ENCODE data around the gene TNP1. TPM values are rescaled to one million over a fixed set of nuclear protein-coding genes. Genes with fewer than 3 reads are reported as not detected.

Gene TNP1
- total and polyA plus RNA-seq, 2 donors from 2014 or later = not detected

- TF ChIP-seq CTCF (IDR thresholded peaks at IDR 0.05; ENCODE audit: borderline replicate concordance, extremely low read depth, insufficient read depth) = no peak
- no peaks in the 10 kb centered on the region for H3K27me3 ChIP-seq (ENCODE audit: control insufficient read depth, insufficient read depth, low read length)
- intact Hi-C loops (cut with DNase I) = no loop called here
These were observed 4.8 kb downstream of the TNP1 start for GRCh38 chr2:216855079-216855478.

GRCh38 chr2:216851486-216852090 lies 8.3 kb downstream of the TNP1 start:
- H3K4me3 ChIP-seq (ENCODE audit: low read length in 3 of 3) = no peak overlapping the region
- no peaks in the 10 kb centered on the region for H3K36me3 ChIP-seq (ENCODE audit: control insufficient read depth in 2 of 3, insufficient read depth in 3 of 3, low read length in 3 of 3)
- intact Hi-C loops (cut with DNase I) = no loop called here
- FAIRE-seq (no peak), DNase-seq (no peak)
- TF ChIP-seq CTCF (IDR thresholded peaks at IDR 0.05; ENCODE audit: borderline replicate concordance, extremely low read depth, insufficient read depth) = no peak
- H3K4me1 ChIP-seq (ENCODE audit: control insufficient read depth in 2 of 3, insufficient read depth in 2 of 3, low read depth in 1 of 3, low read length in 3 of 3) = no peaks in the 10 kb centered on the region
- H3K27me3 ChIP-seq (ENCODE audit: control insufficient read depth, insufficient read depth, low read length) = no peaks in the 10 kb centered on the region
- H3K27ac ChIP-seq (ENCODE audit: low read depth in 2 of 2, low read length in 2 of 2) = no peak overlapping the region
- H3K9me3 ChIP-seq (ENCODE audit: control insufficient read depth in 2 of 3, insufficient read depth in 1 of 3, low read length in 3 of 3) = no peaks in the 10 kb centered on the region
- H3K9ac ChIP-seq (ENCODE audit: low read length in 3 of 3) = no peak overlapping the region

More at GRCh38 chr2:216855079-216855478, 4.8 kb downstream of the TNP1 start:
- no peak overlapping the region for H3K4me3 ChIP-seq (ENCODE audit: low read length in 3 of 3)
- H3K4me1 ChIP-seq (ENCODE audit: control insufficient read depth in 2 of 3, insufficient read depth in 2 of 3, low read depth in 1 of 3, low read length in 3 of 3) = peaks cover 0 to 2% (median 0%) of the 10 kb centered on the region in 3 donors
- no peak overlapping the region for H3K9ac ChIP-seq (ENCODE audit: low read length in 3 of 3)
- DNase-seq = no peak
- no peak overlapping the region for H3K27ac ChIP-seq (ENCODE audit: low read depth in 2 of 2, low read length in 2 of 2)
- H3K9me3 ChIP-seq (ENCODE audit: control insufficient read depth in 2 of 3, insufficient read depth in 1 of 3, low read length in 3 of 3) = no peaks in the 10 kb centered on the region
- no peaks in the 10 kb centered on the region for H3K36me3 ChIP-seq (ENCODE audit: control insufficient read depth in 2 of 3, insufficient read depth in 3 of 3, low read length in 3 of 3)
- FAIRE-seq = no peak

- DNase-seq (no peak), FAIRE-seq (no peak)
- no peak overlapping the region for H3K4me3 ChIP-seq (ENCODE audit: low read length in 3 of 3)
- no peaks in the 10 kb centered on the region for H3K9me3 ChIP-seq (ENCODE audit: control insufficient read depth in 2 of 3, insufficient read depth in 1 of 3, low read length in 3 of 3)
- no peak overlapping the region for H3K9ac ChIP-seq (ENCODE audit: low read length in 3 of 3)
- H3K4me1 ChIP-seq (ENCODE audit: control insufficient read depth in 2 of 3, insufficient read depth in 2 of 3, low read depth in 1 of 3, low read length in 3 of 3) = no peaks in the 10 kb centered on the region
- TF ChIP-seq CTCF (IDR thresholded peaks at IDR 0.05; ENCODE audit: borderline replicate concordance, extremely low read depth, insufficient read depth) = no peak
- no peaks in the 10 kb centered on the region for H3K27me3 ChIP-seq (ENCODE audit: control insufficient read depth, insufficient read depth, low read length)
- intact Hi-C loops (cut with DNase I) = no loop called here
- no peaks in the 10 kb centered on the region for H3K36me3 ChIP-seq (ENCODE audit: control insufficient read depth in 2 of 3, insufficient read depth in 3 of 3, low read length in 3 of 3)
- H3K27ac ChIP-seq (ENCODE audit: low read depth in 2 of 2, low read length in 2 of 2) = no peak overlapping the region
These were observed 9.1 kb downstream of the TNP1 start for GRCh38 chr2:216850665-216851322.
